Parathyroid adenoma (tissue), 2 donors: ENCODE data around the gene NDUFS6.

Source experiments
- H2AFZ ChIP-seq: fragments of 300-600 bp; sonication (generic); one replicate; pipeline ENCODE4 v1.7.0; 2017; ENCODE audit warnings: antibody characterized with exemption, mild to moderate bottlenecking
- H3K27ac ChIP-seq: fragments of 300-600 bp; sonication (generic); one replicate; pipeline ENCODE4 v1.7.0; 2017
- H3K27me3 ChIP-seq: fragments of 300-600 bp; sonication (generic); one replicate; pipeline ENCODE4 v1.7.0; 2017; ENCODE audit warnings: low read length; ENCODE audit not compliant: control insufficient read depth, insufficient read depth
- H3K36me3 ChIP-seq: fragments of 300-600 bp; sonication (generic); one replicate; pipeline ENCODE4 v1.7.0; 2017; ENCODE audit warnings: low read length; ENCODE audit not compliant: control insufficient read depth, insufficient read depth
- H3K4me1 ChIP-seq: fragments of 300-600 bp; sonication (generic); one replicate; pipeline ENCODE4 v1.7.0; 2017; ENCODE audit warnings: control low read depth
- H3K4me2 ChIP-seq: fragments of 300-600 bp; sonication (generic); one replicate; pipeline ENCODE4 v1.7.0; 2017; ENCODE audit warnings: low read length
- H3K4me3 ChIP-seq: fragments of 300-600 bp; sonication (generic); one replicate; pipeline ENCODE4 v1.7.0; 2017; ENCODE audit warnings: low read depth, low read length
- H3K79me2 ChIP-seq: fragments of 300-600 bp; sonication (generic); one replicate; pipeline ENCODE4 v1.7.0; 2017; ENCODE audit warnings: control low read depth
- H3K9ac ChIP-seq: fragments of 300-600 bp; sonication (generic); one replicate; pipeline ENCODE4 v1.7.0; 2017; ENCODE audit warnings: mild to moderate bottlenecking
- H3K9me3 ChIP-seq: fragments of 300-600 bp; sonication (generic); one replicate; pipeline ENCODE4 v1.7.0; 2017; ENCODE audit warnings: low read length; ENCODE audit not compliant: control insufficient read depth
- CTCF ChIP-seq: fragments of 300-600 bp; sonication (generic); IDR thresholded peaks from one replicate; pipeline ENCODE4 v1.7.0; 2017; ENCODE audit warnings: antibody characterized with exemption, mild to moderate bottlenecking
- donor health status: primary hyperparathyroidism.

NDUFS6 gene

GRCh38 chr5:1851290-1851934, 50.2 kb downstream of the NDUFS6 start:
- Histone ChIP-seq H3K4me3 (no peak overlapping the region), H3K27me3 (no peaks in the 10 kb centered on the region), H3K9me3 (no peaks in the 10 kb centered on the region), H3K36me3 (no peaks in the 10 kb centered on the region), H3K27ac (no peak overlapping the region), H3K79me2 (no peaks in the 10 kb centered on the region), H3K4me1 (no peaks in the 10 kb centered on the region), H2AFZ (no peak overlapping the region), H3K4me2 (peak overlapping the region; percentile 6), H3K9ac (no peak overlapping the region)
- TF ChIP-seq CTCF, result no peak

DNA sequence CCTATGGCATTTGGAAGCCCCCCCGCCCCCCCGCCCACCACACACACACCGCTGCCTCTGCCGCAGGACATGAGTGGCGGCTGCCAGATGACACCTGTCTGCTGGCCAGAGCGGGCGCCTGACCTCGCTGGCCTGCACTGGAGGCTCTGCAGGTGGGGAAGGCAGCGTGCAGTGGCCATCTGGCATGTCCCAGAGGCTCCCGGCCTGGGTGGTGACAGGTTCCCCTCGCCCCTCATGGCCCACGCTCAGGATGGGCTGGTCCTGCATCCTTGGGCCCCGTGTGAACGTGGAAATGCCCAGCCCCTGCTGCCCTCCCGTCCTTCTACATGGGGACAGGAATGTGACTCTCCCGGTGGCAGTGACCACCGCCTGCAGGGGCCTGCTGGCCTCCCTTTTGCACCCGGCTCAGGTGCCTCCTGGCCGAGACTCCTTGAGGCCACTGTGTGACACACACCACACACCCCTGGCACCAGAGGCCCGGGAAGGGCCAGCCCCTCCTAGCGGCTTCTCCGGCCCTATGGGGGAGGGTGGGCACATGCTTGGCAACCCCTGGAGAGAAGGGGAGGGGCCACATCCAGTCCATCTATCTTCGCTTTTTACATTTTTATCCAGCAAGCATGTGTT, 51.2 kb downstream of the NDUFS6 start:
- H3K9me3 ChIP-seq, result no peaks in the 10 kb centered on the region
- H2AFZ ChIP-seq, result no peak overlapping the region
- H3K4me3 ChIP-seq, result no peak overlapping the region
- H3K27ac ChIP-seq, result no peak overlapping the region
- H3K9ac ChIP-seq, result no peak overlapping the region
- H3K4me1 ChIP-seq, result no peaks in the 10 kb centered on the region
- no peaks in the 10 kb centered on the region for H3K79me2 ChIP-seq
- no peak overlapping the region for H3K4me2 ChIP-seq
- TF ChIP-seq CTCF, result no peak
- H3K36me3 ChIP-seq, result no peaks in the 10 kb centered on the region
- no peaks in the 10 kb centered on the region for H3K27me3 ChIP-seq

DNA sequence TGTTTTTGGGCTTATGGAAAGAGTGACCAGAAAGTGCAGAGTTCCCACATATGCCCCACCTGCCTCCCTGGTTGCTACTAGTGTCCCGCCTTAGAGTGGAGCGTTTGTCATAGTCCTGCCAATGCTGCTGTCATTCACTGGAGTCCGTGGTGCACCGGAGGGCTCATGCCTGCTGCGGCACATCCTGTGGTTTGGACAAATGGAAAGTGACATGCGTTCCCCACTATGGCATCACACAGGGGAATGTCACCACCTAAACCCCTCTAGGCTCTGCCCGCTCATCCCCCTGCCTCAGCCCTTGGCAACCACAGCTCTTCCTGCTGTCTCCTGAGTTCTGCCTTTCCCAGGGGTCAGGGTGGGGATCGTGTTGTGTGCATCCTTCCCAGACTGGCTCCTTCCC, 52.3 kb downstream of the NDUFS6 start:
- no peaks in the 10 kb centered on the region for H3K79me2 ChIP-seq
- no peaks in the 10 kb centered on the region for H3K27me3 ChIP-seq
- no peak for TF ChIP-seq CTCF
- no peaks in the 10 kb centered on the region for H3K36me3 ChIP-seq
- no peak overlapping the region for H2AFZ ChIP-seq
- H3K27ac ChIP-seq, result no peak overlapping the region
- no peaks in the 10 kb centered on the region for H3K9me3 ChIP-seq
- no peak overlapping the region for H3K4me3 ChIP-seq
- no peaks in the 10 kb centered on the region for H3K4me1 ChIP-seq
- no peak overlapping the region for H3K4me2 ChIP-seq
- no peak overlapping the region for H3K9ac ChIP-seq

DNA sequence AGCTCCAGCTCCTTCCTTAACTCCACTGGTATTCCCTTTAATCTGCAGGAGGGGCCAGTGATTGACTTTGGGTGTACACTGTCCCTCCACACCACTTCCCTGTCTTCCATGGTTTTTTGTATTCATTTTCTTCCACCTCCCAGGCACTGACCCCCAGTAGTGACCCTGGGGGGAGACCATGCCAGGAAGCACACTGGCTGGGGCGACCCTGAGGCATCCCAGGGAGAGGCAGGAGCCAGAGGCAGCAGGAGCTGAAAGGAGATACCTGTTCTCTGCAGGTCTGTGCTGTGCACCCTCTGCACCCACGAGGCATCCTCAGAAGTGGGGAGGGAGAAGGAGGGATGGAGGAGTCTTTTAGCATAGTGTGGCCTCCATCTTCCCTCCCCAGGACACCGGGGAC, 53.9 kb downstream of the NDUFS6 start:
- H2AFZ ChIP-seq, result no peak overlapping the region
- H3K9ac ChIP-seq, result no peak overlapping the region
- H3K4me1 ChIP-seq, result no peaks in the 10 kb centered on the region
- H3K36me3 ChIP-seq, result no peaks in the 10 kb centered on the region
- TF ChIP-seq CTCF, result no peak
- H3K4me2 ChIP-seq, result no peak overlapping the region
- H3K27me3 ChIP-seq, result no peaks in the 10 kb centered on the region
- H3K9me3 ChIP-seq, result no peaks in the 10 kb centered on the region
- no peak overlapping the region for H3K4me3 ChIP-seq
- H3K79me2 ChIP-seq, result no peaks in the 10 kb centered on the region
- no peak overlapping the region for H3K27ac ChIP-seq

GRCh38 chr5:1855596-1855995, 54.4 kb downstream of the NDUFS6 start:
- TF ChIP-seq CTCF, result no peak
- Histone ChIP-seq H3K36me3 (no peaks in the 10 kb centered on the region), H3K4me3 (no peak overlapping the region), H3K9me3 (no peaks in the 10 kb centered on the region), H3K27me3 (no peaks in the 10 kb centered on the region), H2AFZ (no peak overlapping the region), H3K4me2 (no peak overlapping the region), H3K27ac (no peak overlapping the region), H3K79me2 (no peaks in the 10 kb centered on the region), H3K4me1 (no peaks in the 10 kb centered on the region), H3K9ac (no peak overlapping the region)
